Suprapubic skin (tissue), 3 donors: Measurements from ENCODE around the gene DDB1.

Experiments
- EP300 ChIP-seq: sonication (generic); formaldehyde crosslinking; IDR thresholded peaks from one replicate; pipeline ENCODE4 v1.6.1; 2017; ENCODE audit warnings: antibody characterized with exemption
- POLR2A ChIP-seq, 2 donors: fragments of 450-650 bp; IDR thresholded peaks; one replicate each; pipeline ENCODE4 v1.6.1; 2017; ENCODE audit warnings: antibody characterized with exemption in 2 of 2, mild to moderate bottlenecking in 2 of 2, moderate library complexity in 2 of 2
- TF ChIP-seq, protein P1 (sequence below), 2 donors: fragments of 200-600 bp in 1 of 2; fragments of 450-650 bp in 1 of 2; sonication (generic) in 1 of 2; IDR thresholded peaks; one replicate each; pipeline ENCODE4 v1.5.1; 2016 to 2019; ENCODE audit warnings: antibody characterized with exemption in 2 of 2, mild to moderate bottlenecking in 1 of 2, moderate library complexity in 1 of 2

DNA sequence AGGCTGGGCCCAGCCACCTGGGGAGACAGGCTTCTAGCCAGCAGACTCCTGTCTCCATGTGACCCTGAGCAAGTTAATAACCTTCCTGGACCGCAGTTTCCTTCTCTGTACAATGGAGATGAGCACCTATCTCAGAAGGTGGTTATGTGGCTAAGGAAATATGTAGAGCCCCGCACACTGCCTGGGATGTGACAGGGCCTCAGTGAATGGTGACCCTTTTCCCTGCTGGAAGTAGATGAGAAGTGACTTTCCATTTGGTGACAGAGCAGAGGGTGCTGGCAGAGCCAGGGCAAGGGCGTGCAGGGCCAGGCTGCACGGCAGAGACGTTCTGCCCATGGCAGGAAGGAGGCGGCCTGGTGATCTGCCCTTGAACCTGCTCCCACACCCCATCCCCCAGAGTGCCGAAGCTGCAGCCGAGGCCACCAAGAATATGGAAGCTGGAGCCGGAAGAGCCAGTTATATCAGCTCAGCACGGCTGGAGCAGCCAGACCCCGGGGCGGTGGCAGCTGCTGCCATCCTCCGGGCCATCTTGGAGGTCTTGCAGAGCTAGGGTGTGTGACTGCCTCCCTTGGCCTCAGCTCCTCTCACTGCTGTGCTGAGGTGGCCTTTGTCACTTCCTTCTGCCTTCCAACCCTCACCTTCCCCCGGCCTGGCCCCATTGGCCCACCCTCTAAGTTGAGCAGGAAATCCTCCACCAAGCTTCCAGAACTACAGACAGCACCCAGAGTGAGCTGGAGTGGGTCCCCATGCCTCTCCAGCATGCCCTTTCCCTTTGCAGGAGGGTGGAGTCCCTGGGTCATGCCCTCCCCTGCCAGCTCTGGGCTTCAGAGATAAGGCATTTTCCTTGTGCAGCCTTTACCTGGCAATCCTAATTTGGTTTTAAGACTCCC is 13.3 kb upstream of the DDB1 start:
- TF ChIP-seq, protein P1, sequence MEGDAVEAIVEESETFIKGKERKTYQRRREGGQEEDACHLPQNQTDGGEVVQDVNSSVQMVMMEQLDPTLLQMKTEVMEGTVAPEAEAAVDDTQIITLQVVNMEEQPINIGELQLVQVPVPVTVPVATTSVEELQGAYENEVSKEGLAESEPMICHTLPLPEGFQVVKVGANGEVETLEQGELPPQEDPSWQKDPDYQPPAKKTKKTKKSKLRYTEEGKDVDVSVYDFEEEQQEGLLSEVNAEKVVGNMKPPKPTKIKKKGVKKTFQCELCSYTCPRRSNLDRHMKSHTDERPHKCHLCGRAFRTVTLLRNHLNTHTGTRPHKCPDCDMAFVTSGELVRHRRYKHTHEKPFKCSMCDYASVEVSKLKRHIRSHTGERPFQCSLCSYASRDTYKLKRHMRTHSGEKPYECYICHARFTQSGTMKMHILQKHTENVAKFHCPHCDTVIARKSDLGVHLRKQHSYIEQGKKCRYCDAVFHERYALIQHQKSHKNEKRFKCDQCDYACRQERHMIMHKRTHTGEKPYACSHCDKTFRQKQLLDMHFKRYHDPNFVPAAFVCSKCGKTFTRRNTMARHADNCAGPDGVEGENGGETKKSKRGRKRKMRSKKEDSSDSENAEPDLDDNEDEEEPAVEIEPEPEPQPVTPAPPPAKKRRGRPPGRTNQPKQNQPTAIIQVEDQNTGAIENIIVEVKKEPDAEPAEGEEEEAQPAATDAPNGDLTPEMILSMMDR (IDR thresholded peaks at IDR 0.05): no peak
- TF ChIP-seq EP300: no peak
- TF ChIP-seq POLR2A (IDR thresholded peaks at IDR 0.05): no peak
